ENCODE results near the gene ARL8B. TPM values are rescaled to one million over a fixed set of nuclear protein-coding genes. Genes with fewer than 3 reads are reported as not detected.

ARL8B gene
- total RNA-seq, 3 donors from 2014 or later, result 49.3 to 68.5 (median 57.6) TPM

DNA sequence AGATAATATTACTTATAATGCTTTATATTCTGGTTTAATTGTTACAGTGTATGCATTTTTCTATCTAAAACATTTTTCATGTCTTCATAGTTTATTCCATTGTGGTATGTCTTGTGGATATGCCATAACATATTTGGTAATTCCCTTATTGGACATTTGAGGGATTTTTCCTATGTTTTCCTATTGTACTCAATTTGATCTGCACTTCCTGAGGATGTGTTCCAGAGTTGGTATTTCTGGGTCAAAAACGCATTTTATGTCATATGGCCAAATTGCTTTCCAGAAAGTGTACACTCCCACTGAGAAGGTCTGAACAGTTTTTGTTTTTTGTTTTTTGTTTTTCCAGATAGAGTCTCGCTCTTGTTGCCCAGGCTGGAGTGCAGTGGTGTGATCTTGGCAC is 6.8 kb downstream of the ARL8B start:
- intact Hi-C loops (cut with DNase I, micrococcal nuclease), result loop anchor here in 1 of 2 donors (10.0 kb wide), 1 partner anchor 56 kb away; the partner anchor contains the start of gene EDEM1
- TF ChIP-seq, protein P1, sequence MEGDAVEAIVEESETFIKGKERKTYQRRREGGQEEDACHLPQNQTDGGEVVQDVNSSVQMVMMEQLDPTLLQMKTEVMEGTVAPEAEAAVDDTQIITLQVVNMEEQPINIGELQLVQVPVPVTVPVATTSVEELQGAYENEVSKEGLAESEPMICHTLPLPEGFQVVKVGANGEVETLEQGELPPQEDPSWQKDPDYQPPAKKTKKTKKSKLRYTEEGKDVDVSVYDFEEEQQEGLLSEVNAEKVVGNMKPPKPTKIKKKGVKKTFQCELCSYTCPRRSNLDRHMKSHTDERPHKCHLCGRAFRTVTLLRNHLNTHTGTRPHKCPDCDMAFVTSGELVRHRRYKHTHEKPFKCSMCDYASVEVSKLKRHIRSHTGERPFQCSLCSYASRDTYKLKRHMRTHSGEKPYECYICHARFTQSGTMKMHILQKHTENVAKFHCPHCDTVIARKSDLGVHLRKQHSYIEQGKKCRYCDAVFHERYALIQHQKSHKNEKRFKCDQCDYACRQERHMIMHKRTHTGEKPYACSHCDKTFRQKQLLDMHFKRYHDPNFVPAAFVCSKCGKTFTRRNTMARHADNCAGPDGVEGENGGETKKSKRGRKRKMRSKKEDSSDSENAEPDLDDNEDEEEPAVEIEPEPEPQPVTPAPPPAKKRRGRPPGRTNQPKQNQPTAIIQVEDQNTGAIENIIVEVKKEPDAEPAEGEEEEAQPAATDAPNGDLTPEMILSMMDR (IDR thresholded peaks at IDR 0.05), result no peak
- Histone ChIP-seq H3K36me3 (ENCODE audit: low read depth) (no peaks in the 10 kb centered on the region), H3K4me3 (no peak overlapping the region), H3K4me1 (ENCODE audit: low read depth) (peaks cover 20% of the 10 kb centered on the region), H3K9me3 (no peaks in the 10 kb centered on the region)
- ATAC-seq (no peak), DNase-seq (no peak)

DNA sequence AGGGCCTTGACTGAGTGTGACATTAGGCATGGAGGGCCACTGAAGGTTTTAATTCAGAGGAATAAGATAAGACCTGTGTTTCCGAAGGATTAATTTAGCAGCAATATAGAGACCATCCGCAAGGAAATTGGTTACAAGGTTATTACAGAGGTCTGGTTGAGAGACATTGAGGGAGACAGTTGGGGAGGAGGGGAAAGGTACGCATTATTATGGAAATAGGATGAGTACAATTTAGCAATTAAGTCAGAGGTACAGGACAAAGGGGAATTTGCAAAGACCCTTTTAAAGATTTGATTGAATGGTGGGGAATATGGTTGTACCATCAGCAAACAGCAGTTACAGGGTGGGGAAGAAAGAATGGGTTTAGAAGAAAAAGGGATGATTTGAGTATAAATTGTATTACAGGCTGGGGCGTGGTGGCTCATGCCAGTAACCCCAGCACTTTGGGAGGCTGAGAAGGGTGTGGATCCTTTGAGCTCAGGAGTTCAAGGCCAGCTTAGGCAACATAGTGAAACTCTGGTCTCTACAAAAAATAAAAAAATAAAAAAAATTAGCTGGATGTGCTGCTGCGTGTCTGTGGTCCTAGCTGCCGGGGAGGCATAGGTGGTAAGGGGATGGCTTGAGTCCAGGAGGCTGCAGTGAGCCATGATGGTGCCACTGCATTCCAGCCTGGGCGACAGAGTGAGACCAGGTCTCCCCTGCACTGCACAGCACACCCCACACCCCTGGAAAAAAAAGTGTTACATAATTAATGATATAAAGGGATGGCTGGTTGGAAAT is 11.3 kb downstream of the ARL8B start:
- ATAC-seq, result no peak
- peaks cover 12% of the 10 kb centered on the region for H3K4me1 ChIP-seq (ENCODE audit: low read depth)
- H3K9me3 ChIP-seq, result no peaks in the 10 kb centered on the region
- TF ChIP-seq, protein P1 (IDR thresholded peaks at IDR 0.05), result no peak
- DNase-seq, result no peak
- intact Hi-C loops (cut with DNase I, micrococcal nuclease), result no loop called here
- H3K36me3 ChIP-seq (ENCODE audit: low read depth), result no peaks in the 10 kb centered on the region
- no peak overlapping the region for H3K4me3 ChIP-seq

DNA sequence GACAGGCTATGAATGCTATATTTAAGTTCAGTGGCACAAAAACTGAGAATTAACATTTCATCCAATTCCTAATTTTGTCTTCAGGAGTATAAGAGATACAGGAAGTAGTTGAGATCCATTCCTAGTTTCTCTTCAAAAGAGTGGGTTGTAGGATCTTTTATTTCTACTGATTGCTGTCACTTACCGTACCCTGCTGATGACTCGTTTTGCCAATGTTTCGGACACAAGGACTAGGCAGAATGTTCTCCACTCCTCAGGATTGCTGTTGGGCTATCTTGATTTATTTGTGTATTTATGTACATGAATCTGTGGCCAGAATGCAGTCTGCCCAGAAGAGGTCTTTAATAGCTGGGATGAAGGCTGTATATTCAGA is 11.9 kb downstream of the ARL8B start:
- ATAC-seq, result no peak
- Histone ChIP-seq H3K4me3 (no peak overlapping the region), H3K4me1 (ENCODE audit: low read depth) (peaks cover 12% of the 10 kb centered on the region), H3K9me3 (no peaks in the 10 kb centered on the region), H3K36me3 (ENCODE audit: low read depth) (no peaks in the 10 kb centered on the region)
- intact Hi-C loops (cut with DNase I, micrococcal nuclease), result no loop called here
- TF ChIP-seq, protein P1 (IDR thresholded peaks at IDR 0.05), result no peak
- no peak for DNase-seq

DNA sequence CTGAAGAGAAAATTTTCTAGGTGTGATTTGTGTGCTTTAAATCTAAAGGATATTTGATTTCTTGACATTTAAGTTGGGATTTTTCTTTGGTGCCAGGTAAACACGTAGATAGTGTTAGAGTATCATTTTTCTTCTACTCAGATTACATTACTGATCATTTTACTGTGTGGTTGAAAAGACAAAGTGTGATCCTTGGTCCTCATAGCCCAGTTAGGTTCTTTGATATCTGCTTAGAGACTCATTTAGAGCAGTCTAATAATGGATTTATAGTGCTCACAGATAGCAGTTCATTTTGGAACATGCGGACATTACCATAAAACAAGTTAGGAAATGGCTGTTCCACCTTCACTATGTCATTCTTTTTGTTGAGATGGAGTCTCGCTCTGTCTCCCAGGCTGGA is 12.4 kb downstream of the ARL8B start:
- intact Hi-C loops (cut with DNase I, micrococcal nuclease), result no loop called here

DNA sequence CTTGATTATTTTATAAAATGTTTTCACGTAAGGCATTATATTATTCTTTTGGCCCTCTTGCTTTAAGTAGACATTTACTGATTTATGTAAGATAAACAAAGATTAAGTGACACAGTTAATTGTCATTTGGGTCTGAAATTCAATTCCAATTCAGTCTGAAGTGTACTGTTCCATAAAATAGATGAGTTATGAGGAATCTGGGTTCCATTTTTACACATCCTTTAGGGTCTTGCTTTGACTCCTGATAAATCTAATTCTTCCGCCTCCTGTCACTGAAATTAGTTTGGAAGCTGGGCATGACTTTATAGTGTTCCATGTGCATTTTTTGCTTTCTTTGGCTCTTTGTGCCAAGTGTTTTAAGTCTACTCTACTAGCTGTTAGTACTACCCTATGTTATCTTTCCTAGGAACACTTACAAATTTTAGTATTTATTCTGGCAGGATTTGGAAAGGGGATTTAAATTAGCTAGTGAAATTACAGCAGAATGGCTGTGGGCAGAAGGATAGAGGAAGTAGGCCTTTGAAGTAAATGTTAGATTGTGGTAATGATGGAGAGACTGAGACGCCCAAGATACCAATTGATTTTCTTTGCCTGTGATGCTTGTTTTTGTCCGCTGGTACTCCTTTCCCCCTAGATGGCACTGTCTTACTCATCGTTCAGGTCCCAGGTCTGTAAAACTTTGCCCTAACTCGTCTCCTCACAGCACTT is 14.3 kb downstream of the ARL8B start:
- intact Hi-C loops (cut with DNase I, micrococcal nuclease), result no loop called here
- Histone ChIP-seq H3K9me3 (no peaks in the 10 kb centered on the region), H3K4me3 (no peak overlapping the region), H3K4me1 (ENCODE audit: low read depth) (peaks cover 12% of the 10 kb centered on the region), H3K36me3 (ENCODE audit: low read depth) (no peaks in the 10 kb centered on the region)
- DNase-seq, result no peak
- peak; percentile 62 for ATAC-seq
- TF ChIP-seq, protein P1 (IDR thresholded peaks at IDR 0.05), result no peak

More for the DNA sequence above, 12.4 kb downstream of the ARL8B start:
- ATAC-seq (no peak), DNase-seq (no peak)
- Histone ChIP-seq H3K4me3 (no peak overlapping the region), H3K4me1 (ENCODE audit: low read depth) (peaks cover 12% of the 10 kb centered on the region), H3K9me3 (no peaks in the 10 kb centered on the region), H3K36me3 (ENCODE audit: low read depth) (no peaks in the 10 kb centered on the region)
- TF ChIP-seq, protein P1 (IDR thresholded peaks at IDR 0.05), result no peak

All from mucosa of descending colon (tissue), 3 donors.